Ureter (tissue), 1 donor: Measurements from ENCODE around the gene COMMD7. TPM values are rescaled to one million over a fixed set of nuclear protein-coding genes. Genes with fewer than 3 reads are reported as not detected.
"Not testable (repeated sequence)": the region's sequence is repeated elsewhere in the genome, so short reads cannot be mapped to it uniquely, and the experiment has no call there.

Experiments used
- DNase-seq: peaks from one replicate; pipeline ENCODE4 v3.0.0-alpha.2; 2020; ENCODE audit warnings: low spot score
- total RNA-seq: library from RNA; stranded (reverse); gene quantifications from one replicate; pipeline ENCODE4 v1.2.4, GENCODE V29; 2023
- donor health status: DM: yes; HTN: yes; CAD: no.

COMMD7 gene
- total RNA-seq, 1 donor from 2014 or later = 57.2 TPM

GRCh38 chr20:32728435-32728834 lies 14.8 kb downstream of the COMMD7 start:
- DNase-seq = not testable (repeated sequence)

- no peak for DNase-seq
Measured at GRCh38 chr20:32727683-32728082, 15.6 kb downstream of the COMMD7 start.

DNA sequence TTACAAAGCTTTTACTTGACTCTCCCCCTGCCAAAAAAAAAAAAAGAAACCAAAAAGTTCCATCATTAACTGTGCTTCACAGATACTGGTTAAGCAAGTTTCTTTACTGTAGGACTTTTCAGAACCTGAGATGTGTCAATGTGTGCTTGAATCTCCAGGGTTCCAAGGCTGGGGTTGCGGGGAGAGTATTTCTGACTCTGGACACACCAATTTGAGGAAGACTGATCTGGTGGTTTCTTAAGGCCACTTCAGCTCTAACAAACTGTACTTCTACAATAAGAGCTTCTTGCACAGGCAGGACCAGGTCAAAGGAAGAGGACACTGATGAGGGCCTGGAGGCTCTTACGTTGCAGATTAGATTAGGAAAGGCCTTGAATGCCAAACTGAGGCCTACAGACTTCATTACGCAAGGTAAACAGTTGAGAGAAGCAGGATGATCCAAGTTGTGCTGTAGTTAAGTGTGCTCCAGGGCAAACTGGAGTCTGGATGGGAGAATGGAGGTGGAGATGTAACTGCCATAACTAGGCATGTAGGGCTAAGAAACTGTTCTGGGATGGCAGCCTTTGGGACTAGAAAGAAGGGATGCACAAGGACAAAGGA lies 24.4 kb downstream of the COMMD7 start:
- no peak for DNase-seq

GRCh38 chr20:32711346-32711745 lies 31.9 kb downstream of the COMMD7 start:
- DNase-seq = no peak

DNA sequence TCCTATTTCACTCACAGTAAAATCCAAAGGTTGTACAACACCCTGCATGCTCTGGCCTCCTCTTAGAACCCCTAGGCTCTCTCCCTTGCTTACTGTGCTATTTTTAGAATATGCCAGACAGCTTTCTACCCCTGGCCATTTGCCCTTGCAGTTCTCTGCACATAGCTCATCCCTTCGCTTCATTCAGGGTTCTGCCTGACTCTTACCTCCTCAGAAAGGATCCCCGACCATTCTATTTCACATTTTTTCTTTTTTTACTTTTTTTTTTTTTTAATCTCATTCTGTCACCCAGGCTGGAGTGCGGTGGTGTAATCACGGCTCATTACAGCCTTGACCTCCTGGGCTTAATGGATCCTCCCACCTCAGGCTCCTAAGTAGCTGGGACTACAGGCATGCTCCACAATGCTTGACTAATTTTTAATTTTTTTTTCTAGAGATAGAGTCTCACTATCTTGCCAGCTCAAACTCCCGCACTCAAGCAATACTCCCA lies 33.6 kb downstream of the COMMD7 start:
- DNase-seq = no peak

DNA sequence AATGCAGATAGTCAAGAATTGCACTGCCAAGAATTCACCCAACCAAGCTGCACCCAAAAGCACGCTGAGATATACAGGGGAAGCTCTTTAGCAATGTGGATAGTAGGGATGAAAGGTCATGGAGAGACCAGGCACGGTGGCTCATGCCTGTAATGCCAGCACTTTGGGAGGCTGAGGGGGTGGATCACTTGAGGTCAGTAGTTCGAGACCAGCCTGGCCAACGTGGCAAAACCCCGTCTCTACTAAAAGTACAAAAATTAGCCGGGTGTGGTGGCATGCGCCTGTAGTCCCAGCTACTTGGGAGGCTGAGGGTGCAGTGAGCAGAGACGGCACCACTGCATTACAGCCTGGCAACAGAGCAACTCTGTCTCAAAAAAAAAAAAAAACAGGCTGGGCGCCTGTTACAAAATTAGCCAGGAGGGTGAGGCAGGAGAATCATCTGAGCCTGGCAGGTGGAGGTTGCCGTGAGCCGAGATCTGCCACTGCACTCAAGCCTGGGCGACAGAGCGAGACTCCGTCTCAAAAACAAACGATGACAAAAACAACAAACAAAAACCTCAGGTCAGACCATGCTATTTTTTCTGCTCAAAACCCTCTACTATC lies 34.1 kb downstream of the COMMD7 start:
- DNase-seq = not testable (repeated sequence)

DNA sequence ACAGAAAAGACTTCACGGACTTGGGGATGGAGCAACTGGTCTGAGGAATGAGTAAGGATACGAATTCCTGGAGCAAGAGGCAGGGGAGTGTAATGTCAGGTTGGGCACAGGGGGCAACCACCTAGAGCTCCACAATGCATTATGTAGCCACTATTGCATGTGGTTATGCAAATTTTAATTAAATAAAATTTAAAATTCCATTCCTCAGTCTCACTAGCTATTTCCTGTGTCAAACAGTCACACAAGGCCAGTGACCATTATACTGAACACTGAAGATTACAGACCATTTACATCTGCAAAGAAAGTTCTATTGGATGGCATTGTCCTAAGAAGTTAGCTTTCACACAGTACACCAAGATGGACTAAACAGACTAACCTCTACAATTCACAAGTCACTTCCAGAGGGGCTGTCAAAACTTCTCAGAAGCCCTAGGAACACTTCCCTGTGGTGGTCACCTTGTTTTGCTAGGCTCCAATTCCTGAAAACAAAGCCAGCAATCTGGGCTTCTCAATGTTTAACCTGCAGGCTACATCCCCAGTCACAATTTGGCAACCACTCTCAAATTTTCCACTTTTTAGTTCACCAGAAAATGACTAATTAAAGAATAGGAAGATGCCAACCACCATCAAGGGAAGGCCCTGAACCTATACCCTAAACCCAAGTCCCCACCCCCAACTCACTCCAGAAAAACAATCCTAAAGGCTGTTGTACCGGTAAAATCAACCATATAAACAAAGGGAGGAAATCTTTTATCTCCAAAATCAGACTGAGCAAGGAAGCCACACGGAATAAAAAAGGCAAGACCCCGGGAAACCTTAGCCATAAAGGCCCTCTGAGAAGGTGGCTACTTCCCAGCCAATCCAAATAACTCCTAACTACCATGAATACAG lies 35.3 kb downstream of the COMMD7 start:
- no peak for DNase-seq

DNA sequence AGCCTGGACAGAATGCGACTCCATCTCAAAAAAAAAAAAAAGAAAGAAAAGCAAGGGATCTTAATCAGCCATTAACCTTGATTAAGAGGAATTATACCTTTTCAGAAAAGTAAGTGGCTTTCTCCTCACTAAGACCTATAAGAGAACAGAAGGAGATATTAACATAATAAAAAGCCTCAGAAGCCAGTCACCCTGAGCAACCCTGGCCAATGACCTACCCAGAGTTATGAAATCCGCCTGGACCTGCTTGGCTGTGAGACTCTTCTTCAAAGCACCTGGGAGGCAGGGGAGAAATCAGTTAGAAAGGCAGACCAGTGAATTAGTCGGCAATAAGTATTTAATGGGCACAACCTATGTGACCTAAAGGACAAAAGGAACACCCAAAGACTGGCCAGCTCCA lies 36.8 kb downstream of the COMMD7 start:
- no peak for DNase-seq

- no peak for DNase-seq
Measured at GRCh38 chr20:32702706-32703425, 40.4 kb downstream of the COMMD7 start.

GRCh38 chr20:32697608-32698007 lies 45.7 kb downstream of the COMMD7 start:
- no peak for DNase-seq

- DNase-seq = no peak
Measured at GRCh38 chr20:32695089-32695488, 48.2 kb downstream of the COMMD7 start.

GRCh38 chr20:32688966-32689365 lies 54.3 kb downstream of the COMMD7 start:
- DNase-seq = not testable (repeated sequence)

DNA sequence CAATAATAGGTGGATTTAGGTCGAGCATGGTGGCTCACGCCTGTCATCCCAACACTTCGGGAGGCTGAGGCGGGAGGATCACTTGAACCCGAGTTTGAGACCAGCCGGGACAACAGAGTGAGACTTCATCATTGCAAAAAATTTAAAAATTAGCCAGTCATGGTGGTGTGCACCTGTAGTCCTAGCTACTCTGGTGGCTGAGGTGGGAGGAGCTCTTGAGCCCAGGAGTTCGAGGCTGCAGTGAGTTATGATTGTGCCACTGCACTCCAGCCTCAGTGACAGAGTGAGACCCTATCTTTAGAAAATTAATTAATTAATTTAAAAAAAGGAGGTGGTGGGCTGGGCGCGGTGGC lies 56.1 kb downstream of the COMMD7 start:
- no peak for DNase-seq

- DNase-seq = no peak
Measured at GRCh38 chr20:32686530-32687179, 56.6 kb downstream of the COMMD7 start.

- no peak for DNase-seq
Measured at GRCh38 chr20:32685541-32686529, 57.4 kb downstream of the COMMD7 start.

DNA sequence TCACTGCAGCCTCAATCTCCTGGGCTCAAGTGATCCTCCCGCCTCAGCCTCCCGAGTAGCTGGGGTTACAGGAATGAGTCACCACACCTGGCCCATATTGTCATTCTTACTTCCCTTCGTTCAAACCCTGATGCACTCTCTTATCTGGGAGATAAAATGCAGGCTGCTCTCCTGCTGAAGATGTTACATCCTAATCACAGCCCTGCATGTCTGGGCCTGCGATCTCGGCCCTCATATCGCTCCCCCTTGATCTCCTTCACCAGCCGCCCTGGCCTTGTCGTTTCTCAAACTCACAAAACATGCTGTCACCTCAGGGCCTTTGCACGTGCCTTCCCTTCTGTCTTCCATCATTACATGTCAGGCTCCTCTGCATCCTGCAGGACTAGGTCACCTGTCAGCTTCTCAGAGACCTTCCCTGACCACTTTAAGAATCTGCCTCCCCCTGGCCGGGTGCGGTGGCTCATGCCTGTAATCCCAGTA lies 60.7 kb downstream of the COMMD7 start:
- DNase-seq = no peak

DNA sequence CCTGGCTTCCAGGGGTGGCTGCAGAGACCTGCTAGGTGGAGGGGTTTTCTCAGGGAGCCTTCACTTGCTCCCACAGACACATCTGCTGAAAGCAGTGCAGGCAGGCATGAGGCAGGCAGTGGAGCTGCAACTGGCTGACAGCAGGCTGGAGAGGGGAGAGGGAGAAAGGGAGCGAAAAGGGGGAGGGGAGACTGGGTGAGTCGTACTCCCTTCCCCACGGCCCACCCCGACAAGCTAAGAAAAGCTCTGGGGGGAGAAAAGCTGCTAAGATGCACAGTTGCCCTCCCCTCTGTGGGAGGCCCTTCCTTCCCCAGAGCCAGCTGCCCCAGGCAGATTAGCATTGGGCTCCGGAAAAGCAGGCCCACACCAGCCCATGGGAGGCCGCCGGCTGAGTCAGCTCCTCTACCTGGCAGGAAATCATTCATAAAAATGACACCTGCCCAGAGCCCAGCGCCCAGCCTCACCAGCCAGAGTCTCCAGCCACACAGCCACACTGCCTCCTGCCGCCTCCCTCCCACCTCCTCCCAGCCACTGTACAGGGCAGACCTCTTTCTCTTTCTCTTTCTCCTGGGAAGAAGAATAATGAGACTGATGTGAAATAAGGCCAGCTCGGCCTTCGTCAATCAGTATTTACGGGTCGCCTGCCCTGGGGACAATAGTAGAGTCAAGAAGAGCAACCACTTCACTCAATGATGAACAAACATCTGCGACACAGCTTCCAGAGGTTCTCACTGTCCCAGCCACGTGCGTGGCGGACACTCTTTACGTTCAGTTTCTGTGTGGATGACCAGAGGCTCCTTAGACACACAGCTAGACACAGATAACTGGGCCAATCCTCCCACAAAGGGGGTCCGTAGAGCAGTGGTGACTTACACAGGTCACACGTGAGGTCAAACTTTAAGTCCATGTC lies 61.8 kb downstream of the COMMD7 start:
- DNase-seq = peak; percentile 76

DNA sequence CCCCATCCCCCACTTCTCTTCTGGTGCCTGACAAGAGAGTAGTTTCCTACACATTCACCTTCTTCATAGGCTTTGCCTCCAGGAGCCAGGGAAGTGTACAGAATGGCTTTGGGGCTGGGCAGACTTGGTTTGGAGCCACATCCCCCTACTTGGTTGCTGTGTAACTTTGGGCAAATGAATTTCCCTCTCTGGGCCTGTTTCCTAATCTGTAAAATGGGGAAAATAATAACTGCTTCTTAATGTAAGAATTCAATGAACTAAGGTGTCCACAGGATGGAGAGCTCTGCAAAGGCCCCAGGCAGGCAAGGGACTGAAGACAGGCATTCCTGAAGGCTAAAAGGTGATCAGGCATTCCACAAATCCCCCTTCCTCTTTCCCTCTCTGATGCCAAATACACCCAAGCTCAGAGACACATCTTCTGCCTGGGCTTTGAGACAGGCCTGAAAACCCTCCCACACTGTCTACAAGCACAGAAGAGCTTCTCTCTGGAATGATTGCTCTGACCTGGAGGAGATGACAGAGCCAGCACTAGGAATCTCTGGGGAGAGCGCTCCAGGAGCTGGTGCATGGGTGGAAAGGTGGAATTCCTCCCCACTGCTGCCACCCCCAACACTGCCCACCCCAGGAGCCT lies 62.6 kb downstream of the COMMD7 start:
- no peak for DNase-seq

DNA sequence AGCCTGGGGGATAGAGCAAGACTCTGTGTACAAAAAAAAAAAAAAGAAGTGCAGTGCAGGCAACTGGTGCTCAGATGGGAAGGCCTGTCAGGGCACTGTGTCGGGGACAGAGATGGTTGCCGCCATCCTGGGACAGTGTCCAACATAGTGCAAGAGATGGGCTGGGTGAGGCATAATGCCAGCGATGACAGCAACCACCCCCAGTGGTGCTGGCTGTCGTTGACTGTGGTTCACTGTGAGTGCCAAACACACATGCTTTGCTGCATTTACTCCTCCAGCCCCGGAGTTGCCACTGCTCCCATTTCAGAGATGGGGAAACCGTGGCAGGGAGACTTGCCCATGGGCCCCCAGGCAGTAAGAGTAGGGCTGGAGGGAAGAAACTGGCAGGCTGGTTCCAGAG lies 64.3 kb downstream of the COMMD7 start:
- DNase-seq = no peak
